Gastrocnemius medialis (tissue), 4 donors: ENCODE data around the gene MTNR1A. TPM values are rescaled to one million over a fixed set of nuclear protein-coding genes. Genes with fewer than 3 reads are reported as not detected.

Source experiments
- ATAC-seq, 2 donors: fragments of 150-250 bp; one replicate each; pipeline ENCODE4 v1.9.1; 2016
- DNase-seq, 2 donors: peaks; one replicate each; pipeline ENCODE4 v3.0.0-alpha.2; 2019
- H3K27ac ChIP-seq, 4 donors: fragments of 200-600 bp; sonication (generic); 1 replicate in 1 of 4; 2 replicates in 3 of 4; pipeline ENCODE4 v1.5.1; 2016 to 2018; ENCODE audit warnings: mild to moderate bottlenecking in 2 of 4, moderate library complexity in 1 of 4
- H3K27me3 ChIP-seq, 3 donors: fragments of 200-600 bp; sonication (generic) in 2 of 3; 1 replicate in 1 of 3; 2 replicates in 2 of 3; pipeline versions ENCODE4 v1.5.1 to v1.6.0; 2016 to 2019; ENCODE audit warnings: mild to moderate bottlenecking in 1 of 3, moderate library complexity in 1 of 3
- H3K36me3 ChIP-seq, 2 donors: fragments of 200-600 bp; sonication (generic) in 1 of 2; one replicate each; pipeline ENCODE4 v1.5.1; 2017 to 2018
- H3K4me1 ChIP-seq, 2 donors: fragments of 200-600 bp; sonication (generic) in 1 of 2; one replicate each; pipeline ENCODE4 v1.5.1; 2016 to 2017; ENCODE audit warnings: mild to moderate bottlenecking in 2 of 2
- H3K4me3 ChIP-seq, 4 donors: fragments of 200-600 bp; sonication (generic) in 3 of 4; 1 replicate in 1 of 4; 2 replicates in 3 of 4; pipeline ENCODE4 v1.5.1; 2016 to 2019; ENCODE audit warnings: mild to moderate bottlenecking in 2 of 4
- H3K9me3 ChIP-seq, 3 donors: fragments of 200-600 bp; sonication (generic) in 2 of 3; 1 replicate in 1 of 3; 2 replicates in 2 of 3; pipeline ENCODE4 v1.5.1; 2016 to 2019
- CTCF ChIP-seq, 5 experiments: fragments of 450-650 bp in 3 of 5; fragments of 200-600 bp in 2 of 5; sonication (generic) in 2 of 5; IDR thresholded peaks in 4 of 5; conservative IDR thresholded peaks in 1 of 5; 1 replicate in 4 of 5; 2 replicates in 1 of 5; pipeline ENCODE4 v1.5.1; 2016 to 2019; ENCODE audit warnings: antibody characterized with exemption in 5 of 5, mild to moderate bottlenecking in 3 of 5, moderate library complexity in 3 of 5
- POLR2A ChIP-seq, 2 donors: fragments of 450-650 bp; IDR thresholded peaks; one replicate each; pipeline ENCODE4 v1.6.1; 2017; ENCODE audit warnings: antibody characterized with exemption in 2 of 2, mild to moderate bottlenecking in 2 of 2, moderate library complexity in 2 of 2
- in situ Hi-C, 4 donors: fragments of 200-750 bp; cut with MboI; loops; one replicate each; pipeline versions ENCODE4 v1.15.0 to v1.8.0; 2017; ENCODE audit warnings: low sequenced_read_pairs in 4 of 4
- intact Hi-C: fragments of 100-400 bp; cut with DNase I; formaldehyde crosslinking; loops from one replicate; pipeline ENCODE4 v1.15.1; 2023; ENCODE audit warnings: low total_unique reads
- total RNA-seq, 4 donors: library from RNA; depleted of rRNA; stranded (reverse); fragments of >200 nt; gene quantifications; one replicate each; pipeline versions ENCODE4 v1.1.0 to v1.2.3, GENCODE V29; 2016

MTNR1A gene
- total RNA-seq, 4 donors from 2014 or later: not detected

- intact Hi-C loops: no loop called here
- in situ Hi-C loops: no loop called here
- TF ChIP-seq CTCF (IDR thresholded peaks at IDR 0.05 in 4 of 5, conservative IDR thresholded peaks at IDR 0.05 in 1 of 5): no peak
- TF ChIP-seq POLR2A (IDR thresholded peaks at IDR 0.05): no peak
- no peak overlapping the region for H3K4me3 ChIP-seq
- no peaks in the 10 kb centered on the region for H3K36me3 ChIP-seq
- DNase-seq (no peak), ATAC-seq (no peak)
- no peaks in the 10 kb centered on the region for H3K27me3 ChIP-seq
- H3K4me1 ChIP-seq: no peaks in the 10 kb centered on the region
- H3K9me3 ChIP-seq: no peaks in the 10 kb centered on the region
- no peak overlapping the region for H3K27ac ChIP-seq
These were observed 8.4 kb upstream of the MTNR1A start for GRCh38 chr4:186563761-186564160.

- H3K36me3 ChIP-seq: no peaks in the 10 kb centered on the region
- intact Hi-C loops: no loop called here
- in situ Hi-C loops: no loop called here
- H3K4me3 ChIP-seq: no peak overlapping the region
- H3K27ac ChIP-seq: no peak overlapping the region
- DNase-seq: no peak
- no peaks in the 10 kb centered on the region for H3K9me3 ChIP-seq
- no peaks in the 10 kb centered on the region for H3K27me3 ChIP-seq
- TF ChIP-seq CTCF (IDR thresholded peaks at IDR 0.05 in 4 of 5, conservative IDR thresholded peaks at IDR 0.05 in 1 of 5) (no peak), POLR2A (IDR thresholded peaks at IDR 0.05) (no peak)
- no peaks in the 10 kb centered on the region for H3K4me1 ChIP-seq
- ATAC-seq: no peak
These were observed 6.4 kb upstream of the MTNR1A start for GRCh38 chr4:186561748-186562147.

- ATAC-seq: no peak
- in situ Hi-C loops: no loop called here
- intact Hi-C loops: no loop called here
These were observed 5.3 kb upstream of the MTNR1A start for GRCh38 chr4:186560647-186561046.

GRCh38 chr4:186557486-186557885, 2.1 kb upstream of the MTNR1A start:
- ATAC-seq: no peak
- no peak for DNase-seq
- no peak overlapping the region for H3K27ac ChIP-seq
- H3K36me3 ChIP-seq: no peaks in the 10 kb centered on the region
- in situ Hi-C loops (no loop called here), intact Hi-C loops (no loop called here)
- H3K4me3 ChIP-seq: no peak overlapping the region
- TF ChIP-seq CTCF (IDR thresholded peaks at IDR 0.05 in 4 of 5, conservative IDR thresholded peaks at IDR 0.05 in 1 of 5): no peak
- no peak for TF ChIP-seq POLR2A (IDR thresholded peaks at IDR 0.05)
- peaks cover 0 to 22% (median 16%) of the 10 kb centered on the region in 3 donors for H3K27me3 ChIP-seq
- no peaks in the 10 kb centered on the region for H3K9me3 ChIP-seq
- H3K4me1 ChIP-seq: no peaks in the 10 kb centered on the region

More at GRCh38 chr4:186560647-186561046, 5.3 kb upstream of the MTNR1A start:
- no peak for DNase-seq
- Histone ChIP-seq H3K9me3 (no peaks in the 10 kb centered on the region), H3K27ac (no peak overlapping the region), H3K4me1 (no peaks in the 10 kb centered on the region), H3K4me3 (no peak overlapping the region), H3K27me3 (peaks cover 0 to 3% (median 0%) of the 10 kb centered on the region in 3 donors), H3K36me3 (no peaks in the 10 kb centered on the region)
- TF ChIP-seq POLR2A (IDR thresholded peaks at IDR 0.05) (no peak), CTCF (IDR thresholded peaks at IDR 0.05 in 4 of 5, conservative IDR thresholded peaks at IDR 0.05 in 1 of 5) (no peak)

- Histone ChIP-seq H3K4me3 (no peak overlapping the region), H3K27me3 (peaks cover 0 to 22% (median 17%) of the 10 kb centered on the region in 3 donors), H3K4me1 (no peaks in the 10 kb centered on the region), H3K36me3 (no peaks in the 10 kb centered on the region), H3K27ac (no peak overlapping the region), H3K9me3 (no peaks in the 10 kb centered on the region)
- in situ Hi-C loops: no loop called here
- DNase-seq (no peak), ATAC-seq (no peak)
- intact Hi-C loops: no loop called here
- TF ChIP-seq CTCF (IDR thresholded peaks at IDR 0.05 in 4 of 5, conservative IDR thresholded peaks at IDR 0.05 in 1 of 5): no peak
- no peak for TF ChIP-seq POLR2A (IDR thresholded peaks at IDR 0.05)
These were observed 1.7 kb upstream of the MTNR1A start for GRCh38 chr4:186557061-186557460.
